ENCODE results near the gene CAMKMT. TPM values are rescaled to one million over a fixed set of nuclear protein-coding genes. Genes with fewer than 3 reads are reported as not detected.

The CAMKMT gene
- polyA plus RNA-seq, 3 donors: 4.7 to 7.8 (median 7.0) TPM

GRCh38 chr2:44570271-44570670 is 208.5 kb downstream of the CAMKMT start:
- Histone ChIP-seq H3K4me2 (replicated peaks; ENCODE audit: extremely low read depth, low read length, poor library complexity, severe bottlenecking) (no peak overlapping the region), H3K9me3 (replicated peaks in 1 of 2; ENCODE audit: control insufficient read depth in 1 of 2, insufficient read depth in 1 of 2, low read length in 2 of 2) (peaks cover 0 to 3% of the 10 kb centered on the region in 2 donors), H3K4me1 (ENCODE audit: control insufficient read depth in 1 of 2, insufficient read depth in 2 of 2, low read length in 2 of 2) (peaks cover 12 to 22% of the 10 kb centered on the region in 2 donors), H2AFZ (ENCODE audit: insufficient read depth, low read depth, low read length, poor library complexity, severe bottlenecking) (no peak overlapping the region), H3K27ac (ENCODE audit: low read depth in 1 of 2, low read length in 2 of 2) (no peak overlapping the region), H3K27me3 (ENCODE audit: control insufficient read depth in 2 of 2, insufficient read depth in 2 of 2, low read length in 2 of 2) (no peaks in the 10 kb centered on the region), H3K36me3 (replicated peaks in 1 of 2; ENCODE audit: control insufficient read depth in 1 of 2, insufficient read depth in 2 of 2, low read length in 2 of 2) (no peaks in the 10 kb centered on the region), H3K79me2 (ENCODE audit: insufficient read depth, low read length) (no peaks in the 10 kb centered on the region), H4K20me1 (ENCODE audit: insufficient read depth, low read length) (no peaks in the 10 kb centered on the region), H3K4me3 (replicated peaks in 1 of 3; ENCODE audit: low read depth in 2 of 3, low read length in 3 of 3) (no peak overlapping the region), H3K9ac (ENCODE audit: insufficient read depth, low read length, poor library complexity, severe bottlenecking) (no peak overlapping the region)
- Mint-ChIP-seq H3K36me3 (no peaks in the 10 kb centered on the region), H3K27me3 (ENCODE audit: low read depth in 3 of 3) (peaks cover 0 to 2% (median 0%) of the 10 kb centered on the region in 3 donors), H3K9me3 (peaks cover 0 to 5% (median 2%) of the 10 kb centered on the region in 7 donors), H3K27ac (no peak overlapping the region), H3K4me1 (peaks cover 31% of the 10 kb centered on the region), H3K4me3 (no peak overlapping the region)
- no peak for DNase-seq
- no CpG with 5 or more reads among the region's 2 CpGs for WGBS (ENCODE audit: insufficient coverage)
- intact Hi-C loops (cut with micrococcal nuclease): no loop called here
- TF ChIP-seq CTCF (IDR thresholded peaks at IDR 0.05): no peak

GRCh38 chr2:44570777-44571176 is 209.0 kb downstream of the CAMKMT start:
- no peak overlapping the region for H3K27ac Mint-ChIP-seq
- WGBS (ENCODE audit: insufficient coverage): 83% methylated on average over 1 of the region's 4 CpGs
- H3K4me2 ChIP-seq (replicated peaks; ENCODE audit: extremely low read depth, low read length, poor library complexity, severe bottlenecking): no peak overlapping the region

More at GRCh38 chr2:44570777-44571176, 209.0 kb downstream of the CAMKMT start:
- H3K27me3 Mint-ChIP-seq (ENCODE audit: low read depth in 3 of 3): peaks cover 0 to 2% (median 0%) of the 10 kb centered on the region in 3 donors
- intact Hi-C loops (cut with micrococcal nuclease): no loop called here
- Histone ChIP-seq H3K36me3 (replicated peaks in 1 of 2; ENCODE audit: control insufficient read depth in 1 of 2, insufficient read depth in 2 of 2, low read length in 2 of 2) (no peaks in the 10 kb centered on the region), H3K4me1 (ENCODE audit: control insufficient read depth in 1 of 2, insufficient read depth in 2 of 2, low read length in 2 of 2) (peaks cover 15 to 26% of the 10 kb centered on the region in 2 donors), H3K9ac (ENCODE audit: insufficient read depth, low read length, poor library complexity, severe bottlenecking) (no peak overlapping the region), H3K79me2 (ENCODE audit: insufficient read depth, low read length) (no peaks in the 10 kb centered on the region), H3K27me3 (ENCODE audit: control insufficient read depth in 2 of 2, insufficient read depth in 2 of 2, low read length in 2 of 2) (no peaks in the 10 kb centered on the region), H3K27ac (ENCODE audit: low read depth in 1 of 2, low read length in 2 of 2) (no peak overlapping the region), H3K9me3 (replicated peaks in 1 of 2; ENCODE audit: control insufficient read depth in 1 of 2, insufficient read depth in 1 of 2, low read length in 2 of 2) (peaks cover 0 to 3% of the 10 kb centered on the region in 2 donors), H2AFZ (ENCODE audit: insufficient read depth, low read depth, low read length, poor library complexity, severe bottlenecking) (no peak overlapping the region), H4K20me1 (ENCODE audit: insufficient read depth, low read length) (no peaks in the 10 kb centered on the region), H3K4me3 (replicated peaks in 1 of 3; ENCODE audit: low read depth in 2 of 3, low read length in 3 of 3) (no peak overlapping the region)
- no peak overlapping the region for H3K4me3 Mint-ChIP-seq
- peaks cover 0 to 5% (median 3%) of the 10 kb centered on the region in 7 donors for H3K9me3 Mint-ChIP-seq
- no peak for DNase-seq
- H3K36me3 Mint-ChIP-seq: no peaks in the 10 kb centered on the region
- peaks cover 36% of the 10 kb centered on the region for H3K4me1 Mint-ChIP-seq
- no peak for TF ChIP-seq CTCF (IDR thresholded peaks at IDR 0.05)
